Uterus (tissue), 2 donors: ENCODE data around the gene ACOT9.

Source experiments
- POLR2A ChIP-seq, 2 donors: fragments of 450-650 bp; IDR thresholded peaks; one replicate each; pipeline ENCODE4 v1.6.1; 2016; ENCODE audit warnings: antibody characterized with exemption in 2 of 2, mild to moderate bottlenecking in 1 of 2, moderate library complexity in 1 of 2
- TF ChIP-seq, protein P1 (sequence below), 4 experiments: fragments of 200-600 bp in 2 of 4; fragments of 450-650 bp in 2 of 4; sonication (generic) in 2 of 4; IDR thresholded peaks; one replicate each; pipeline ENCODE4 v1.5.1; 2016 to 2019; ENCODE audit warnings: antibody characterized with exemption in 4 of 4, mild to moderate bottlenecking in 2 of 4, moderate library complexity in 1 of 4

DNA sequence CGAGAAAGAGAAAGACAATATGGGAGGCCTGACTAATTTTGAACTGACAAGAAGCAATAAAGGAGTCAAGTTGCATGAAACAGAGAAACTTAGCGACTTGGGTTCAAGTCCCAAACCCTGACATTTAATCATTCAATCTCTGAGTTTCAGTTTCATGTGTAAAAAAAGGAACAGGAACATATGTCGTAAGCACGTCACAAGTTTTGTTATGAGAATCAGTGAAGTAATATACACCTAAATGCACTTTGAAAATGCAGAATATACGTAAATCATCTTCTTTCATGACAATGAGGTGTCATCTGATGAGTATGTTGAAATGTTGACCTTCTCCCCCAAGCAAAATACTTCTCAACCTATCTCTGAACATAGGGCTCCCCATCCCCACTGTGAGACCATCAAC is 10.4 kb downstream of the ACOT9 start:
- TF ChIP-seq, protein P1, sequence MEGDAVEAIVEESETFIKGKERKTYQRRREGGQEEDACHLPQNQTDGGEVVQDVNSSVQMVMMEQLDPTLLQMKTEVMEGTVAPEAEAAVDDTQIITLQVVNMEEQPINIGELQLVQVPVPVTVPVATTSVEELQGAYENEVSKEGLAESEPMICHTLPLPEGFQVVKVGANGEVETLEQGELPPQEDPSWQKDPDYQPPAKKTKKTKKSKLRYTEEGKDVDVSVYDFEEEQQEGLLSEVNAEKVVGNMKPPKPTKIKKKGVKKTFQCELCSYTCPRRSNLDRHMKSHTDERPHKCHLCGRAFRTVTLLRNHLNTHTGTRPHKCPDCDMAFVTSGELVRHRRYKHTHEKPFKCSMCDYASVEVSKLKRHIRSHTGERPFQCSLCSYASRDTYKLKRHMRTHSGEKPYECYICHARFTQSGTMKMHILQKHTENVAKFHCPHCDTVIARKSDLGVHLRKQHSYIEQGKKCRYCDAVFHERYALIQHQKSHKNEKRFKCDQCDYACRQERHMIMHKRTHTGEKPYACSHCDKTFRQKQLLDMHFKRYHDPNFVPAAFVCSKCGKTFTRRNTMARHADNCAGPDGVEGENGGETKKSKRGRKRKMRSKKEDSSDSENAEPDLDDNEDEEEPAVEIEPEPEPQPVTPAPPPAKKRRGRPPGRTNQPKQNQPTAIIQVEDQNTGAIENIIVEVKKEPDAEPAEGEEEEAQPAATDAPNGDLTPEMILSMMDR (IDR thresholded peaks at IDR 0.05) = no peak
- TF ChIP-seq POLR2A (IDR thresholded peaks at IDR 0.05) = no peak
